Middle frontal gyrus (tissue), 1 donor: ENCODE measurements around the gene MCAM.

ENCODE experiments used
- DNase-seq: peaks from one replicate; pipeline ENCODE4 v3.0.0-alpha.2; 2015; ENCODE audit warnings: low spot score; ENCODE audit errors: extremely low spot score

Gene MCAM

GRCh38 chr11:119346605-119347004 is 29.7 kb upstream of the MCAM start, which contains the start of gene MFRP:
TSS of gene MFRP (minus strand) at chr11:119346705. CDS start at chr11:119346513, 192 bp downstream.
- no peak for DNase-seq

GRCh38 chr11:119345685-119346084 is 28.8 kb upstream of the MCAM start:
- DNase-seq, result no peak

GRCh38 chr11:119344291-119345010 is 27.5 kb upstream of the MCAM start:
- no peak for DNase-seq

- DNase-seq, result no peak
These were observed 26.8 kb upstream of the MCAM start for GRCh38 chr11:119343726-119344125.

GRCh38 chr11:119342362-119343130 is 25.6 kb upstream of the MCAM start:
- DNase-seq, result no peak

- DNase-seq, result no peak
These were observed 25.0 kb upstream of the MCAM start for GRCh38 chr11:119342023-119342300.

- DNase-seq, result no peak
These were observed 24.5 kb upstream of the MCAM start for GRCh38 chr11:119341222-119342022.

GRCh38 chr11:119340335-119341221 is 23.6 kb upstream of the MCAM start, which contains the start of gene C1QTNF5:
TSS of gene C1QTNF5 (minus strand) at chr11:119340883. CDS start at chr11:119340397, 486 bp downstream.
- no peak for DNase-seq

GRCh38 chr11:119339589-119340334 is 22.8 kb upstream of the MCAM start:
- no peak for DNase-seq

- DNase-seq, result no peak
These were observed 22.1 kb upstream of the MCAM start for GRCh38 chr11:119338965-119339588.

GRCh38 chr11:119338318-119338890 is 21.5 kb upstream of the MCAM start:
- DNase-seq, result no peak

GRCh38 chr11:119337581-119338317 is 20.8 kb upstream of the MCAM start:
- no peak for DNase-seq

GRCh38 chr11:119336744-119337469 is 20.0 kb upstream of the MCAM start:
- DNase-seq, result no peak

GRCh38 chr11:119335655-119336543 is 19.0 kb upstream of the MCAM start:
- no peak for DNase-seq

GRCh38 chr11:119335091-119335654 is 18.2 kb upstream of the MCAM start:
- no peak for DNase-seq

- DNase-seq, result peak; percentile 98
These were observed 17.4 kb upstream of the MCAM start, which contains the start of gene RNF26 for GRCh38 chr11:119334174-119334930. TSS of gene RNF26 (plus strand) at chr11:119334527. CDS start at chr11:119335123, 596 bp downstream.
